SHP77 (cell line): ENCODE data around the gene NAB1.

Experiments used
- DNase-seq, 2 experiments: peaks; one replicate each; lab custom pipeline; 2025; lab: John Stamatoyannopoulos, UW

Gene NAB1

DNA sequence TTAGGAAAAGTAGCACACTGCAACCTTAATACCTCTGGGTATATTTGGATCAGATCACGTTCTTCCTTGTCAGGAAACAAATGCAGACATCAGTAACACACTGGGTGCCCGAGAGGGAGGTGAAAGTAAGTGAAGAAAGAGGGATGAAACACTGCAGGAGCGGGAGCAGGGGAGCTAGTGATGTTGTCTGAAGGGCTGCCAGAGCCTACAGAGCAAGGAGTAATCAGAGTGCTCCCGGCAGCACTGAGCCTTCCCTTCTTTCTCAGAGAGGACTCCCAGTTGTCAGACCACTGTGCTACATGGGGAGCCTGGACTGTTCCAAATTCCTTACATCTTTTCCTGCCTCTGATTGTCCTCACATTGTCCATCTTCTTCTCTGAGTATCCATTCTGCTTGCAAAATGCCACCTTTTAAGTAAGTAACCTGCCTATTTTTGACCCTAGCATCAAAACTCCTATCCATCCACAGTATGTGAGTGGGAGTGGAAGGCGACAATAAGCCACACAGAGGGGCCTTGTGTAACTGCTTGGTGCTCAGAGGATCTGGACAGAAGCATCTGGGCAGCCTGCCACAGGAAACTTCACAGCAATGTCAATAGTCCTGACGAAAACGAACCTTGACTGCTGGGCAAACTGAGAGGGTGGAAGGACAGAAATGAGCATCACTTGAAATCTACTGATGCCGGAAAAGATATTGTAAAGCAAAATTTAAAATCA lies 10.8 kb upstream of the NAB1 start:
- DNase-seq = no peak

- no peak for DNase-seq
Observed at GRCh38 chr2:190640117-190640516, 8.8 kb upstream of the NAB1 start.

DNA sequence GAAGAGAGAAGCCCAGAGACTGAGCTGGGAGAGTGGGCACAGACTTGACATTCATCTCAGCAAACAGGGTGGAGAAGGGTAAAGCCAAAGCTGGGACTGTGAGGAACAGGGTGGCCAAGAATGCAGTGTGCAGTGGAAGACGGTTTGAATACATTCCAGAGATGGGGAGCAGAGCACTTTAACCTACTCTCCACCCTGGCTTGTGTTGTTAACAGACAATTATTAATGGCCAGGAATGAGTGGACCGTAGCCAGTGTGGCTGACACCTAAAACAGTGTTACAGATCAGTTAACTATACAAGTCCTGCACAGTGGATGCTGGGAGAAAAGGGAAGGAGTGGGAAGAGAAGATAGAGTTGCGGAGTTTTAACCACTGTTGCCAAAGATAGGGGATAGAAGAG lies 7.4 kb upstream of the NAB1 start:
- no peak for DNase-seq

- no peak for DNase-seq
Observed at GRCh38 chr2:190646780-190647522, 1.9 kb upstream of the NAB1 start.

GRCh38 chr2:190648289-190649034 lies 421 bp upstream of the NAB1 start:
- peak; percentile 76 to 92 for DNase-seq

GRCh38 chr2:190649798-190650390 lies 1.0 kb downstream of the NAB1 start:
- peak in 1 of 2 experiments; percentile 48 for DNase-seq

- no peak for DNase-seq
Observed at GRCh38 chr2:190651413-190651812, 2.5 kb downstream of the NAB1 start.

DNA sequence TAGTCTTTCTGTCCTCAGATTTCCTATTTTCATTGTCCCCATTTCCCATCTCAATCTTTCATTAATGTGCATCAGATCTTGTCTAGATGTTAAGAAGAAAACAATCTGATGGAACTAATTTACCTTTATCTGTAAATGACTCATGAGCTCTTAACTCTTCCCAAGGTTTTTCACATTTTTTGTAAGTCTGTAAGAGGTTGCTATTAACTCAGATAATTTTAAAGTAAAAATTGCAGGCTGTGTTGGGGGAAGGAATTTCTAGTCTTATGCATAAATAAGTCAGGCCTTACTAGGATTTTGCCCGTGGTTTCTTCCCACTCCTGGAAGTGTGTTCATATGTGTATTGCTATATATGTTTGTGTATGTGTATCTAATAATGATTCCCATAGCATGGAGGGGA lies 4.3 kb downstream of the NAB1 start:
- no peak for DNase-seq

GRCh38 chr2:190653931-190654330 lies 5.0 kb downstream of the NAB1 start:
- no peak for DNase-seq

DNA sequence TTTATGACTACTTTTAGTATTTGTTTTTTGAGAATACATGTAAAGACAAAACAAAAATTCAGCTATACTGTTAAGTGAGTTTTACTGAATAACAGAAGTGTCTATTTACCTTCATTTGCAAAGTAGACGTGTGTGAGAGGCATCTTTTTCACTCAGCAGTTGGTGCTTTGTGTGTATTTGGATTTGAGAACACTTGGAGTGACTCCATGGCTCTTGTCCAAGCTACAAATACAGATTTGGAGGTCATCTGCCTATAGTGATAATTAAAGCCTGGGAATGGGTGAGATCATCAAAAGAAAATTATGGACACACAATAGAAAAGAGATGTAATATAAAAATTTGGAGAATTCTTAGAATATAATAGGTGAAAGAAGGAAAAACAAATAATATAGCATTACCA lies 6.2 kb downstream of the NAB1 start:
- peak in 1 of 2 experiments; percentile 18 for DNase-seq

DNA sequence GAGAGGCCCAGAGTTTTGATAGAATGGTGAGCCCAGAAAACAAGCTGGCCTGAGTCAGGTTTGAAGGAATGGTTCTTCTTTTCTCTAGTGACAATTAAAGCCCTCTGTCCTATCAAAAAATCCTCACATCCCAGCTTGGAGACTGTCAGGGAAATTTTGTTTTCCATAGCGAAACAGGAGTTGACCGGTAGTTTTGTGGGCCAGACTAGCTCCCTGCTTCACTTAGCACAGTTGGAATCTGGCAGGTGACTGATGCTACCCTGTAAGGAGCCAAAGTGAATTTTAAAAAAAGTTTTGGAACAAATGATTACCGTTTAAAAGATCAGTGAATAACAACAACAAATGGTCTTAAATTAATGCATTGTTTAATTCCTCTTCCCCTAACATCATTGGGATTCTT lies 6.7 kb downstream of the NAB1 start:
- no peak for DNase-seq

- no peak for DNase-seq
Observed at GRCh38 chr2:190656301-190656700, 7.4 kb downstream of the NAB1 start.

DNA sequence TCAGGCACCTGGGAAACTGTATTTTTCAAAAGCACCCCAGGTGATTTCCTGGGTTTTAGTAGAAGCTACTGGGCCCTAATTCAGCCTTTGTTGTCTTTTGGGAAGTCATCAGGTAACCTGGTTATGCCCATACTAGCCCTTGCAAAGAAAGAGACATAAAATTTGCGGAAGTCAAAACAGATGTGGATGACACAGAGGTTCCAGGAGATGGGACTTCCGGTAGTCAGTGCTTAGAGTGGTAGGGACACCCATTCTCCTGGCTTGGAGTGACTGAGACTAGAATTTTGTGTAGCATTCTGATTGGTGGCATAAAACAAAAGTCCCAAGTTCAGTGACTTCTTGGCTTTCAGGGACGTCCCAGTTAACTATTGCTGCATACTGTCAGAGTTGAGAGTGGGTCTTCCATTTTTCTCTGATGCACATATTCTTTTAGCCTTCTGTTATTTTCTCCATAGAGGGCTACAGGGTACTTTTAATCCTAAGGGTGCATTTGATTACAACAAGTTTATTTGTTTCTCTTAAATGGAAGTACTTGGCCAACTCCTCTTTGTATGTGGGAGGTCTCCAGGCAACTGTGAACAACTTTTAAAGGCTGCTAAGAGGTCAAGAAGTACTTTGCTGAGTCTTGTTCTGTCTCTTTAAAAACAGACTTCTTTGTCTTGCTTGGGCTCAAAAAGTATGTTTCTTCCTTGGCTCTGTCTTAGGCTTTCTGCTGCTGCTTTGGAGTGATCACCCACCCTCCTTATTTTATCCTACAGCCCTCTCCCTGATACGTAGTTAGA lies 8.8 kb downstream of the NAB1 start:
- DNase-seq = no peak

DNA sequence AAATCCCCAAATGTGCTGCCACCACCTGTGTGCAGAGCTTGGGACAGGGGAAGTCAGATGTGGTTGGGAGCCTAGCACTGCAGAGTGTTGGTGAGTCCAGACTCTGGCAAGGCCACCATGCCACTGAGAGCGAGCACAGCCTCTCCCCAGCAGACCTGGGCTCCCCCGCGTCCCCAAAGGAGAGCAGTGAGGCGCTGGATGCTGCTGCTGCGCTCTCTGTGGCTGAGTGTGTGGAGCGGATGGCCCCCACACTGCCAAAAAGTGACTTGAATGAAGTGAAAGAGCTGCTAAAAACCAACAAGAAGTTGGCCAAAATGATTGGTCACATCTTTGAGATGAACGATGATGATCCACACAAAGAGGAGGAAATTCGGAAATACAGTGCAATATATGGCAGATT lies 10.7 kb downstream of the NAB1 start:
- no peak for DNase-seq

DNA sequence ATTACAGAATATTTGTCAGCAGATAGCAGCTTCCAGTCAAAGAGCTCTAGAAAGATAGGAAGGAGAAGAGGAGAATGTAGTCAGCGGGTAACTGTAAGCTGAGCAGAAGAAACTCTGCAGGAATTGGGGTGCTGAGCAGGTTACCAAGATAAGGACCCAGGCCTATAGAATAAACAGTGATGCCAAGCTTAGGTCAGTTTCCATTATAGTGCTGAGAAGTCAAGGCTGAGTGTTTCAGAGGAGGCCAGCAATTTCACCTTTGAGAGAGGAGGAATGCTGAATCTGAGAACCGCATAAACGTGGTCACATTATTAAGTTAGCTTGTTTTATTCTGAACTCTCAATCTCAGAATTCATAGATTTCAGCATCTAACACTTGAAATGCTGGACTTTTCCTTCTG lies 13.9 kb downstream of the NAB1 start:
- no peak for DNase-seq

DNA sequence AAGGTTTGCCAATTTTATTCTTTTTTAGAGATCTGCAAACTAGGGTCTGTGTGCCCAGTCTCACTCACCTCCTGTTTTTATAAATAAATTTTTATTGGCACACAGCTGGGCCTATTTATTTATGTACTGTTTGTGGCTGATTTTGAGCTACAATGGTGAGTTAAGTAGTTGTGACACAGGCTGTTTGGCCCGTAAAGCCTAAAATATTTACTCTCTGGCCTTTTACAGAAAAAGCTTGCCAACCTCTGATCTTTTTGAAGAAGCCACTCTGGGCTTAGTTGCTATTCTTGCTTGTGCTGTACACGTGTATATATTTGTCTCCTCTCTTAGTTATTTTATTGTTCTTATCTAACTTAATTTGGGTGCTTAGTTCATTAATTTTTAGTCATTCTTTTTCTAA lies 14.5 kb downstream of the NAB1 start:
- no peak for DNase-seq

DNA sequence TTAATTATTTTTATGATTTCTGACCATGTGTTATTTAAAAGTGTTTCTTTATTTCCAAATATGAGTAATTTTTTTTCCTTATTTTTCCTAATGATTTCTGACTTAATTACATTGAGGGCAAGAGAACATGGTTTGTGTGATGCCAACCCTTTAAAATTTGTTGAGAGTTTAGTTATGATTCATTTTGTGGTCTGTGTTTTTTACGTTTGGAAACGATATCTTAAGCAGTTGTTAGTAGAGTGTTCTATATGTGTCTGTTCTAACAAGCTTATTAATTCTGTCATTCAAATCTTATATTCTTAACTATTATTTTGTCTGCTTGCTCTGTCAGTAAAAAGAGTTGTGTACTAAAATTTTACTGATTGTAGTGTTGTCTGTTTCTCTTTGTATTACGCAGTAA lies 15.0 kb downstream of the NAB1 start:
- no peak for DNase-seq

- no peak for DNase-seq
Observed at GRCh38 chr2:190664240-190664639, 15.4 kb downstream of the NAB1 start.

DNA sequence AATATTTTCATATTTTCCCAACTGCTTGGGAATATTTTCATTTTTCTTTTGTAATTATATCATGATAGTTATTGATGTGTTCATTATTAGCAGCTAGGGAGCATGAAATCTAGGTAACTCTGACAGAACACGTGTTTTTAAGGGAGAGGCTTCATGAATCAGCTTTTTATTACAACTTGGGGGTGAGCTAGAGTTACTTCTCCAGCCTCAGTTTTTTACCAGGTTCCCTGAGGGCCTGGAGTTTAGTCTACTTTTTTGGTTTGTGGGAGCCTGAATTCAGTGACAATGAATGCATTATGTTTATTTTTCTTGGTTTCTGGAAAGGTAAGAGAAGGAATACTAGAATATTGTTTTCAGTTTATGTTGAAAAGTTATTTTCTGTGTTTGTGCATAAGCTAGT lies 18.0 kb downstream of the NAB1 start:
- no peak for DNase-seq

GRCh38 chr2:190668892-190669291 lies 20.0 kb downstream of the NAB1 start:
- DNase-seq = no peak

DNA sequence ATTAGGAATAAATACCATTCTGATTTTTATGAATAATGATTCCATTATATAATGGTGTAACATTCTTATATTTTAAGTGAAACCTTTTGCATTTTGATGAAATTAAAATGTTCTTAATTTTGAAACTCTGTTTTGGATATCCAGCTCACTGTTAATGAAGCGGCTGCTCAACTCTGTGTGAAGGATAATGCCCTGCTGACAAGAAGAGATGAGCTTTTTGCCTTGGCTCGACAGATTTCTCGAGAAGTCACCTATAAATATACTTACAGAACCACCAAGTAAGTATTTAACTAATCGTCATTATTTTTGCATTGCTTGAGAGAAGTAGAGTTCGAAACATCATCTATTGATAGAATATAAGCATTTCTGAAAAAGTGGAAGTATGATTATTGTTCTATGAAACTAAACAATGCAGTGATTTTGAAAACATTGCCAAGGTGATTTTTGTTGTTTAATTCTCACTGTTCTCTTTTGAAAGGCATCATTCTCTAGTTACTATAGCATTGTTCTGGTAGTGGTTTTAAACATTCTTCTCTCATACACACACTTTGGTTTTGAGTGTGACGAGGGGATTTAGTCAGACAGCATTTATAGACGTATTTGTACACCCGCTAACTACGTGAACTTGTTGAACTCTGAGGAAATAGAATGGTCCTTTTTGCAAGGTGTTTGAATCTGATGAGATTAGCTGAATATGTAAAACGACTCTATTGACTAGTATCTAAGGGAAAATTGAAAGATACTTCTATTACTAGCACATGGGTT lies 21.5 kb downstream of the NAB1 start:
- no peak for DNase-seq
